ENCODE measurements around the gene AMBP.

The AMBP gene

DNA sequence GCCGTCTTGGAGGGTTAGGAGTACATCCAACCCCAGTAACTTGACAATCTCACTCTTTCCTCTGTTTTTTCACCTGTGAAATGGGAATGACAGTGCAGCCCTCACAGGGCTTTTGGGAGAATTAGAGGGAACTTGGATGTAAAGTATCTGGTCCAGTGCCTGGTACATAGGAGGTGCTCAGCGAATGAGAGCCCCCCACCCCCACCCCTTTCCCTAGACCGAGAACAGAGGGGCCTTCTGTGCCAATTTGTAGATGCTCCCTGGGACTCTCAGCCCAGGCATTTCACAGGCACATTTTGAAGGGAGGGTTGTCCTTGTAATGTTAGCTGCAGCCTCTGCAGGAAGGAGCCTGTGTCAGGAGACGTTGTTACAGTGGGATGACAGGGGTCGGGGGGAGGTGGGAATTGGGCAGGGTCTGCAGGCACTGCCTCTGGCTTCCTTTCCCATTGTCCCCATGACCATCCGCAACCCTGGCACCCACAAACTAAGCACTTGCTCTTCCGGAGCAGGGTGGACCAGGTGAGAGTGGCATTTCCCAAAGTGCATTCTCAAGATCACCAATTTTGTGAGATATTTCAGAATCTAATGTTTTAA, 47.0 kb downstream of the AMBP start:
- DNase-seq (ENCODE audit: low read depth) = no peak

DNA sequence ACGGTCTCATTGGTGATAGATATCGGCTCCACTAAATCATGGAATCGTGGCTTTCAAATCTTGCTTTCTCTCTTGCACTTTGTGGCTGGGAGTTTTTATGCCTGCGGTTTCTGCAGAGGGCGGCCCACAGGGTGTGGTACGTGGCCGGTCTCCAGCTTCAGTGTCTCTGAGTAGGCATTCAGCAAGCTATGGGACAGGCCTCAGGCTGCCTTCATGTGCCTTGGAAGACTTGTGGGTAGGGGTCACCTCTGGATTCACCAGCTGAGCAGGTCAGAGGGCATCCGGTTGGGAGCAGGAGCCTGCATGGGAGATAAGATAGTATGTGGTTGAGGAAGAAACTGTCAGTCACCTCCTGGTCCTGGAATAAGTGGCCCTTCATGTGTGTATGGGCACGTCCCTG, 47.7 kb downstream of the AMBP start:
- DNase-seq (ENCODE audit: low read depth) = no peak

DNA sequence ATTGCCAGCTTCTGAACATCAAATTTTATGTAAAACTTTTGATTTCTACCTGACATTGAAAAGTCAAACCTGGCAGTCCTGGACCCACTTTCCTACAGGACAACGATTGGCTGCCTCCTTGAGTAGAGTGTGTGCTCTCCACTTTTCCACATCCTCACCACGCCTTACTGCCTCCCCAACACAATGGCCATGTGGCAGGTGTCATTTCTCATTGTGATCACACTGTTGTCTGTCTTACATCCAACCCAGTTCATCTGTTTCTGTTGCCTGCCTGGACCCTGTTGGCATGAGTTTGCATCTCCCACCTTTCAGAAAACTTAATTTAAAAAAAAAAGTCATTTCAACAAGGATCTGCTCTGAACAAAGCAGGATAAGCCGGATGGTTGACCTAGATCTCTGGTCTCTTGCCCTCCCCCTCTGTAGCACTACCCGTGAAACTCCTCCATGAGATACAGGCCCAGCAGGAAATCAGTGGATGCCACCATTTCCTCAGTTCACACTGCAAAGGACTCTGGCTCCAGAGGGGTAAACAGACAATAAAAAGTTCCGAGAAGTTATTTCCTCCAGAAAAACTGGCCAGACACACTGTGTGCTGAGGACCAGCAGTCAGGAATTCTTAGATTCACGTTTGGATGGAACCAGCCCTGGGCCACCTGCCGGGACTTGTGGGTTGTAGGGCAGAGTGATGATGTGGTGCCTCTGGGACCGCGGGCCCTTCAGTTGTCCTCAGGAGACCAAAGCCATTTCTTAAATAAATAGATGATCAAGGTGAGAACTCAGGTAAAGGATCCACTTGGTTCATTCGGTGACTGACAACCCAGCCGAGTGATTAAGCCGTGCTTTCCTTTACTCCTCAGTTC, 48.6 kb downstream of the AMBP start:
- no peak for DNase-seq (ENCODE audit: low read depth)

DNA sequence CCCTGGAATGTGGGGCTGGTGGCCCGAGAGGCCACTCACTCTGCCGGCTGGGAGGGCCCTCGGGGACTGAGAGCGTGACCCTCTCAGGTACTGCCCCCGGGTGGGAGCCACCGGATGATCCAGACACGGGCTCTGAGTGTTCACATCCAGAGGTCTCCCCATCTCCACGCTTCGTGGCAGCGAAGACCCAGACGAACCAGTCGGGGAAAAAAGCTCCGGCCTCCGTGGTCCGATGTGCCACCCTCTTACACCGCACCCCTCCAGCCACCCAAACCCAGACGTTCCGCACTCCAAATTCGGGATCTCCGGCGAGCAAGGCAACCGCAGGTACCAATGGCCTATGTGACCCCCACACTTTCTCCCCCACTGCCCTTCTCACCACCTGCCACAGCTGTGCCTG, 49.5 kb downstream of the AMBP start:
- no peak for DNase-seq (ENCODE audit: low read depth)

DNA sequence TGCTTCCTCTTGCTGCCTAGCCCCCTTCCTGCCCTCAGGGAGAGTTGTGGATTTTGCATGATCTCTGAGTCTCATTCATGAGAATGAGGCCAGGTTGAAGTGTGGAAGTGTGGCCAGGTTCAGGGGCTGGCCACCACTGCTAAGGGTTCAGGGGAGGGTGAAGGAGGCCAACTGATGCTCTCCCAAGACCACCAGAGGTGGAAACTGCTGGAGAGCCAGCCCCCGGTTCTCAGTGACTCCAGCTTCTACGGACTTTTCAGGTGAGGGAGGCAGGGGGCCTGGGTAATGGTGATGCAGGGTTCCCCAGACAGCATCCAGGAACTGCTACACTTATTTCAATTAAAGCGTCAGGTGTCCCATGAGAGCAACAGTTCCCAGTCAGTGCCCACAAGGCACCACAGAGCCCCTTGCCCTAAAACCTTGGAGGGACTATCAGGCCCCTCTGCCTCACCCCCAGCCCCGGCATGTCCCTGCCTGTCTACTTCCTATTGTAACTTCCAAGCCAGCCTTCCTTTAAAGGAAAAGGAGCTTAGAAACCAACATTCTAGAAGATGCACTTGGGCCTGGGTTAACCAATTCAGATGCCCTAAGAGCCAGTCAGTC, 50.1 kb downstream of the AMBP start:
- DNase-seq (ENCODE audit: low read depth) = no peak

DNA sequence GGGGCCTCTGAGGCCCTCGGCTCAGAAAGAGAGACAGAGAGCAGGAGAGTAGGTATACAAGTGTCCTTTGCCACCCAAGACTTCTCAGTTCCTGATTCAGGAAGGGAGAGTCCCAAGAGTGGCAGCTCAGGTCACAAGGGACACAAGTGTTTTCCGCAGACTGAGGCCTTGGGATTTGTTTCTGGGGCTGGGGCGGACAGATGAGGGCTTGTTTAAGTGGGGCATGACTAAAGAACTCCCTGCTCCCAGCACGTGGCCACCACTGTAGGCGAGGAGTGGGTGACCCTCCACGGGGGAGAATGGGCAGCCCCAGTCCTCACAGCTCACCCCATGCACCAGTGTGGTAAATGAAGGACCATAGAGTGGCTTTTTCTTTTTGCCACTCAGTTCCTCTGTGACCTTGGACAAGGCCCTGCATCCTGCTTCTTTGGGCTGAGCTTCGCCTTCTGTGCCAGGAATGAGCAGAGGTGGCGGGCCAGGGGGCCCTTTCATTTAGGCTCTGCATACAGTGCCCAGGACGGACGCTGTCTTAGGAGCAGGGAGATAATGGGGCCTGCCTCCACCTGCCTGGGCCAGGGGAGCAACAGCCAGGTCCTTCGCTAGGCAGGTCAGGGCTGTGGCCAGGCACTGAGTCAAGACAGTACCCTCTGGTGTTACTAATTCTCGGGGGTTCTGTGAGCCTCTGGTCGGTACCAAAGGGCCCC, 50.8 kb downstream of the AMBP start:
- DNase-seq (ENCODE audit: low read depth) = no peak

DNA sequence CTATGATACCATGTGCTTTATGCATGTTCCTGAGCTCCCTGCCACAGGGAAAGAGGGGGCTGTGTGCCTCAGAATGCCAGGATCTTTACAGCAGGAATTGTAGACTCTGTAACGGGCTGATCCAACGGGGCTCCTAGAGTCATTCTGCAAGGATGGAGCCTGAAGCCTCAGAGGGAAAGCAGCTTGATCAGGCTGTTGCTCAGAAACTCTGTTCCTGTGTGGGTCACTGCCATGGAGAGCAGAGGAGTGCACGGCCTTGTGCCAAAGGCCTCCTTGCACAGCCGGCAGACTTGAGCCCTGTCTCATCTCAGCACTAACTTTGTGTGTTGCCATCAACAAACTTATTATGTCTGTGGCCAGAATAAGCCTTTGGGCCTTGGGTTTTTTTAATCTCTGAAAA, 51.8 kb downstream of the AMBP start:
- DNase-seq (ENCODE audit: low read depth) = no peak

DNA sequence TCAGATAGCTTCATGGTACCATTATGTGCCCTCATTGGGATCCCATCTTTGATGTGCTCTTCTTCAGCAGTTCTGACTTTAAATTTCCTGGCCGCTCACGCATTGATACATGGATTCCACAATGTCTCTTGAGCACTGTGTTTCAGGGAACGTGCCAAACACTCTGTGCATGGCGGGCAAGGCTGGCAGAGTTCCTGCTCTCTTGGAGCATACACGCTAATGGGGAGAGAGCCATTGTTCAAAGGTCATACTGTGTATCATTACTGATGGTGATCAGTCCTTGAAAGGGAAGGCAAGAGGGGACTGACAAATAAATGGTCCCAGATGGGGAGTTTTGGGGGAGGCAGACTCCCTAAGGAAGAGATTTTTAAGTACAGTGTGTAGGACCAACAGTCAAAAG, 52.3 kb downstream of the AMBP start:
- no peak for DNase-seq (ENCODE audit: low read depth)

DNA sequence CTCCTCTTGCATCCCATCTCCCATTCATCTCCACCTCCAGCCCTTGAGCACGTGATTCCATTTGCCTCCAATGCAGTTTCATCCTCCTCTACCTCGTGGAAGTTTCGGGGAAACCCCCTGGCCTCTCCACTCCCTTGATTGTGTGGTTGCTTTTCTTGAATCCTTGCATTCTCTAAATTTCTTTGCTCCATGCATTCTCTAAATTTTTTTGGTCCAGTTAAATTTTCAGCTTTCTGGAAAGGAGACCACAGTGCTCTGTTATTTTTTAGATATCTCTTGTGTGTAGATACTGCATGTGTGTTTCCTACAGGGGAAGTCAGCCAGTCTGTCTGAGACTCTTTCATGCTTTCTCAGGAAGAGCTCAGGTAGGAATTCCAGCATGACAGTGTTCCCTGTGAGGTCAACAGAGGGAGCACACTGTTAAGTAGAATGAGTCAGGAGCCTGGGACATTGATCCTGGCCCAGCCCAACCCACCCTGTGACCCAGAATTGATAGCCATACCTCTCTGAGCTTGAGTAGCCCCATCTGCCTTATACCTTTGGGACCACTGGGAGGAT, 52.8 kb downstream of the AMBP start:
- DNase-seq (ENCODE audit: low read depth) = no peak

DNA sequence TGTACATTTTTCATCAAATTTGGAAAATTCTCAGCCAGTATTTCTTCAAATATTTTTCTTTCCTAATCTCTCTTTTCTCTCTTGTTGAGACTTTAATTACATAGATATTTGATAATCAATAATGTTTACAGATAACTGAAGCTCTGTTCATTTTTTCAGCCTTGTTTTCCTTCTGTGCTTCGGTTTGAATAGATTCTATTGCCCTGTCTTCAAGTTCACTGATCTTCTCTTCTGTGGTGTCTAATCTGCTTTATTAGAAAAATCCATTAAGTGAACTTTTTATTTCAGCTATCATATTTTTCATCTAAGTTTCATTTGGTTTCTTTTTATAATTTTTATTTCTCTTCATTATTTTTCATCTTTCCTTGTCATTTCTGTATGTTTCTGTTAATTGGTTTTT, 54.1 kb downstream of the AMBP start:
- DNase-seq (ENCODE audit: low read depth) = no peak

DNA sequence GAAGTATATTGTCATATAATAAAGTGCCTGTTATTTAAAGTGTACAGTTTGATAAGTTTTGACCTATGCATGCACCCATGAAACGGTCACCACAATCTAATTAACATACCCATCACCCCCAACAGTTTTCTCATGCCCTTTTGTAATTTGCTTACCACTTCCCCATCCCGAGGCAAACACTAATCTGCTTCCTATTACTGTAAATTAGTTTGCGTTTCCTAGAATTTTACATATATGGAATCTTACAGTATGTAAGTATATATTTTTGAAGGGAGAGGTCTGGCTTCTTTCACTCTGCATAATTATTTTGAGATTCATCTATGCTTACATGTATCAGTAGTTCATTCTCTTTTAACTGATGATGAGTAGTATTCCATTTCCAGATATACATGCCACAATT, 56.5 kb downstream of the AMBP start:
- DNase-seq (ENCODE audit: low read depth) = no peak

DNA sequence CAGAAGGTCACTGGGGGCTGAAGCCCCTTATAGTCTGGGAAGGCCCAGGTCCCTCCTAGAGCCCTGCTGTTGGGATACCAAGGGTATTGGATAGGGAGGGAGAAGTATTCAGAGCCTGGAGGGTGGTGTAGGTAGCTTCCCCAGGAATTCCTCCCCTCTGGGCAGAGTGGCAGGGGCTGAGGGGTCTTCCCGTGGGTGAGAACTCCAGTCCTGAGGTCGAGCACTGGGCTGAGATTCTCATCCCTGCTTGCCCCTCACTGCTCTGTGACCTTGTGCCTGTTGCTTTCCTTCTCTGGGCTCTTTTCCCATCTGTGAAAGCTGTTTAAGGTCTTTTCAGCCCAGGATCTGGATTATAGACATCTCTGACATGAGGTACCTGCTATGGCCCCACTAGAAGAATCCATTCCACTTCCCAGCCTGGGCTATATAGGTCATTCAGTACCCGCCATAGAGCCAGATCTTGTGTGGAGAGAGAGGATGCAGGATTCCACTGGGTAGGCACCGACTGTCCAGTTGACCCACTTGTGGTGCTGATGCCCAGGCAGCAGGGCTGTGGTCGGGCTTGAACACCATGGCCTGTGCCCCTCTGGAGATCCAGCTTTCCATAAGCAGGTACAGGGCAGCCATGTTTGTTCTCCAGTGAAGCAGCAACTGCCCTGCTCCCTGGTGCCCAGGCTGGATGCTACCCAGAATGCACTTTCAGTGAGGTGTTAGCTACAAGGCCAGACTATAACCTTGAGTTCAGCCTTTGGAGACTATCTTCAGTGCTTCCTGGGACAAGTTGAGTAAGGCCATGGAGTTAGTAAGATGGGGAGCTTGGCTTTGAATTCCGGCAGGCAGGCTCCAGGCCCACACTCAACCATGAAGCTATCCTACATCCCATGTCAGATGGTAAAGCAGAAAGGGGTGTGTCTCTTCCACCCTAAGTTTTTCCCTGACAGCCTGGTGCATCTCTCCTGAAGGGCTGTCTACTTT, 60.1 kb downstream of the AMBP start:
- no peak for DNase-seq (ENCODE audit: low read depth)

DNA sequence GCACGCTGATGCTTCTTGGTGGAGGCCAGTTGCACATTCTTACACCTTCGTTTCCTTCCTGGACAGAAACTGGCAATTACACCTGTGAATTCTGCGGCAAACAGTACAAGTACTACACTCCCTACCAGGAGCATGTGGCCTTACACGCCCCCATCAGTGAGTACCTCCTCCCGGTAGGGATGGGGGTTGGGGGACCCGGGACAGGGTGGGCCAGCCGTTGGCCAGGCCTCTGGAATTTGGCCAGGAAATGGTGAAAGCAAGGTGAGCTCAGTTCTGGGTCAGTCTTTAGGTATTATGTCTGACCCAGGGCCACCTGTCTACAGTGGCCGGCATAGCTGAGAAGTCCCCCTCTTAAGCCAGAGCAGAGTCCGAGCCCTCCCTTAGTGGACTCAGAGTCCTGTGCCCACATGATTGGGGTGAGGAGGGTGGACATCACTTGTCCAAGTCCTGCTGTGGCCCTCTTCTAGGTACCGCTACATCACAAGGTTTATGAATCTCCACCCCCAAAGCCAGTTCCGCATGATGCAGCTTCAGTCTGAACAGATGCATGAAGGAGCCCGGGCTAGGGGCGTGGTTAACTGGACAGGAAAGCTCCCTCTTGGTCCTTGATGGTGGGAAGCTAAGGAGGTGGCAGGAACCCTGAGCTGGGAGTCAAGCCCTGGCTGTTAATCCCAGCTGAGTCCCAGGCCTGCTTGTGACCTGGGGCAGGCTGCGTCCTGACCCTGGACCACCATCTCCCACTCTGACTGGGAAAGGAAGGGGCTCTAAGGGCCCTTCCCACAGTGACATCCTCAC, 61.3 kb downstream of the AMBP start:
- no peak for DNase-seq (ENCODE audit: low read depth)

DNA sequence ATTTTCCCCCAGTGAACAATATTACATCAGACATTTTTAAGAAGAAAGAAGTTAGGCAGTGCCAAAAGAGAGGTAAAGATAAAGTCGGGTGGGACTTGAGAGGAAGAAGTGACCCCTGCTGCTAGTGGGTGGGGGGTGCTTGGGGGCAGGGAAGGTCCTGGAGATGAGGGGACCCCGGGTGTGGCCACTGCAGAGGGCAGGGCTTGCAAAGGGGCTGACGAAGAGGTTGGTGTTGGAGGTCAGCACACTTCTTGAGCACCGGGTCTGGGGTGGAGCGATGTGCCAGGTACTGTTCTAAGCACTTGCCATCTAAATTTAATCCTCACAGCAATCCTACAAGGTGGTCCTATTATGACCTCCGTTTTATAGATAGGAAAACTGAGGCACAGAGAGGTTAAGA, 62.0 kb downstream of the AMBP start:
- DNase-seq (ENCODE audit: low read depth) = no peak

DNA sequence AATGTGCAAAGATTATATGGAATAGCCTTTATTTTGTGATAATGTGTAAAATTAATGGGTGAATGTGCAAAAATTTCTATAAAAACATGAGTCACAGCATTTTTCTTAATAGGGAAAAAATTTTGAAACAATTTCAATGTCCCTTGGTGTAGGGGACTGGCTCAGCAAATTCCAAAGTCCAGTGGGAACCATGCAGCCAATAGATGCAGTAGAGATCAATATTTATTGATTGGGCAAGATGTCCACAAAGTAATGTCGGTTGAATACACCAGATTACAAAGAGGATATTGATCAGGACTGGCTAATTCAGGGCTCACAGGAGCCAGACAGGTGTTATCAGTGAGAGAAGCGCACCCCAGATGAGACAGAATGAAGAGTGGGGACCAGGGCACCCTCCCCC, 62.5 kb downstream of the AMBP start:
- no peak for DNase-seq (ENCODE audit: low read depth)

DNA sequence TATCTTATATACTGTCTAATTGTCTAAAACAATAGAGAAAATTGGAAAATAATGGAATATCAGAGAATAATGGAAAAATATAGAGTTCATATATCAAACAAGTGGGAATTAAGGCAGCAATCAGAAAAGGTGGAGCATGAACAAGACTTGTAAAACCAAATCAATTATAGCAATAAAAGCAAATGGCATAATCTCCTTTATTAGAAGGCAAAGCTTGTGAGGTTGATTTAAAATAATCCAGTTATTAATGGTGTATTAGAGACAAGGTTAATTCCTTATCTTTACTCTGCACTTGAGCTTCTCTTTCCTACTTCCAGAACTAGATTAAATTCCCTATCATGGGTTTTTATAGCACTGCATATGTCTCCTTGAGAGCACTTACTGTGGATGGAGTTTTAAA, 64.1 kb downstream of the AMBP start:
- no peak for DNase-seq (ENCODE audit: low read depth)

DNA sequence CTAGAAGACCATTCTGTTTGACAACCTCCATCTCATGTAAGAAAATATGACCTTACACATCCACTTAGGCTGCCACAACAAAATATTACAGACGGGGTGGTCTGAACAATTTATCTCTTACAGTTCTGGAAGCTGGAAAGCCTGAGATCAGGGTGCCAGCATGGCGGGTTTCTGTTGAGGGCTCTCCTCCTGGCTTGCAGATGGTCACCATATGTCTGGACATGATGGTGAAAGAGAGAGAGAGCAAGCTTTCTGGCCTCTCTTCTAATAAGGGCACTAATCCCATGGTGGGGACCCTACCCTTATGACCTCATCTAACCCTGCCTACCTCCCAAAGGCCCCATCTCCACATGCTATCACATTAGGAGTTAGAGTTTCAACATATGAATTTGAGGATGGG, 66.0 kb downstream of the AMBP start:
- DNase-seq (ENCODE audit: low read depth) = no peak

DNA sequence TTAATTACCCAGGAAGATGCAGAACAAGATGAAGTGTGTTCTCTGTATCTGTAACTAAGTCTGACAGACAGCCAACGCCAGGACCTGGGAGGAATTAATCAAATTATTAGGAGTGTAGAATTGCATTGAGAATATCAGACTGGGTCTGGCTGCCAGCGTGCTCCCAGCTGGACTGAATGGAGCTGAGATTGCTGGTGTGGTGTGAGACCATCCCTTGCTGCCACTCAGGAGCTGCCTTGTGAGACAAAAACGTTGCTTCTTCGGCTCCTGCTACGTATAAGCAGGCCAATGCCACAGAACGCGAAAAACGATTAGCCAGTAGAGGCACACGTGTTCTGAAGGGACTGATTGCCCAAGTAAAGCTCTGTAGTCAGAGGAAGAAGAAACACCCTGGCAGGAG, 66.8 kb downstream of the AMBP start:
- no peak for DNase-seq (ENCODE audit: low read depth)

Measured in stimulated activated CD8-positive, alpha-beta memory T cell treated with anti-CD3 and anti-CD28 coated beads, Interleukin-15, amount 100 ng/mL, for 1 hour (primary cell).